Neural cell (in vitro differentiated cells): ENCODE results near the gene GPRIN3. TPM values are rescaled to one million over a fixed set of nuclear protein-coding genes. Genes with fewer than 3 reads are reported as not detected.

Experiments used
- H2AFZ ChIP-seq: fragments of 200-600, 300-800 bp; sonication (generic), shearing (Covaris generic); 2 replicates; pipeline ENCODE4 v1.6.0; 2014; ENCODE audit warnings: low read depth, mild to moderate bottlenecking, antibody characterized with exemption, low read length, moderate library complexity
- H3F3A ChIP-seq: fragments of 200-600 bp; shearing (Covaris generic); 2 replicates; pipeline ENCODE4 v1.6.1; 2016; ENCODE audit warnings: mild to moderate bottlenecking, moderate library complexity, mixed read lengths, antibody characterized with exemption, low read length; ENCODE audit not compliant: insufficient read depth, poor library complexity, severe bottlenecking
- H3K27ac ChIP-seq: fragments of 200-600, 300-800 bp; sonication (generic), shearing (Covaris generic); 2 replicates; pipeline ENCODE4 v1.5.1; 2014; ENCODE audit warnings: mild to moderate bottlenecking, low read length, moderate library complexity
- H3K27me3 ChIP-seq: fragments of 300-800, 200-600 bp; sonication (generic), shearing (Covaris generic); 2 replicates; pipeline ENCODE4 v1.6.0; 2014; ENCODE audit warnings: mild to moderate bottlenecking, low read depth, low read length, moderate library complexity; ENCODE audit not compliant: insufficient read depth
- H3K36me3 ChIP-seq: fragments of 300-800, 200-600 bp; sonication (generic), shearing (Covaris generic); 2 replicates; pipeline ENCODE4 v1.5.1; 2014; ENCODE audit warnings: mild to moderate bottlenecking, antibody characterized with exemption, low read length, moderate library complexity; ENCODE audit not compliant: insufficient read depth
- H3K4me2 ChIP-seq: fragments of 300-800, 200-600 bp; sonication (generic), shearing (Covaris generic); 2 replicates; pipeline ENCODE4 v1.6.0; 2014; ENCODE audit warnings: mild to moderate bottlenecking, low read length
- H3K4me3 ChIP-seq: fragments of 300-800, 200-600 bp; sonication (generic), shearing (Covaris generic); 2 replicates; pipeline ENCODE4 v1.5.1; 2014; ENCODE audit warnings: mild to moderate bottlenecking, low read length, moderate library complexity
- H3K79me2 ChIP-seq: fragments of 200-600 bp; shearing (Covaris generic); replicated peaks from 2 replicates; pipeline ENCODE4 v1.6.0; 2014; ENCODE audit warnings: mild to moderate bottlenecking, low read length, moderate library complexity; ENCODE audit not compliant: insufficient read depth
- H3K9ac ChIP-seq: fragments of 300-800, 200-600 bp; sonication (generic), shearing (Covaris generic); 2 replicates; pipeline ENCODE4 v1.6.1; 2016; ENCODE audit warnings: mild to moderate bottlenecking, low read length, mixed read lengths
- H3K9me2 ChIP-seq: fragments of 200-600 bp; shearing (Covaris generic); 2 replicates; pipeline ENCODE4 v1.6.1; 2016; ENCODE audit warnings: mild to moderate bottlenecking, low read length, mixed read lengths; ENCODE audit not compliant: insufficient read depth
- H3K9me3 ChIP-seq: fragments of 200-600, 300-800 bp; sonication (generic), shearing (Covaris generic); 2 replicates; pipeline ENCODE4 v1.6.1; 2016; ENCODE audit warnings: mild to moderate bottlenecking, mixed run types, low read length, moderate library complexity, mixed read lengths
- H4K20me1 ChIP-seq: fragments of 200-600 bp; shearing (Covaris generic); 2 replicates; pipeline ENCODE4 v1.6.1; 2016; ENCODE audit warnings: mild to moderate bottlenecking, mixed run types; ENCODE audit not compliant: insufficient read depth
- CTCF ChIP-seq: fragments of 450-650 bp; IDR thresholded peaks from 2 replicates; pipeline ENCODE4 v1.5.1; 2014; ENCODE audit warnings: antibody characterized with exemption, mild to moderate bottlenecking, moderate library complexity; ENCODE audit not compliant: poor library complexity, severe bottlenecking
- EP300 ChIP-seq: fragments of 450-650 bp; conservative IDR thresholded peaks from 2 replicates; pipeline ENCODE4 v1.6.1; 2014; ENCODE audit warnings: antibody characterized with exemption, mild to moderate bottlenecking, moderate library complexity; ENCODE audit not compliant: poor library complexity, severe bottlenecking
- EZH2 ChIP-seq: fragments of 200-600, 300-800 bp; shearing (Covaris generic), sonication (generic); IDR thresholded peaks from 2 replicates; pipeline ENCODE4 v1.6.1; 2014; ENCODE audit warnings: antibody characterized with exemption, low read length, borderline replicate concordance, mild to moderate bottlenecking; ENCODE audit not compliant: insufficient read depth, poor library complexity, severe bottlenecking
- MXI1 ChIP-seq: fragments of 450-650 bp; conservative IDR thresholded peaks from 2 replicates; pipeline ENCODE4 v1.6.1; 2014; ENCODE audit warnings: antibody characterized with exemption, mild to moderate bottlenecking; ENCODE audit not compliant: poor library complexity, severe bottlenecking
- POLR2AphosphoS5 ChIP-seq: IDR thresholded peaks from 2 replicates; pipeline ENCODE4 v1.6.1; 2012
- RAD21 ChIP-seq: fragments of 450-650 bp; conservative IDR thresholded peaks from 2 replicates; pipeline ENCODE4 v1.6.1; 2014; ENCODE audit warnings: antibody characterized with exemption, mild to moderate bottlenecking, moderate library complexity
- SMC3 ChIP-seq: fragments of 450-650 bp; conservative IDR thresholded peaks from 2 replicates; pipeline ENCODE4 v1.6.1; 2014; ENCODE audit warnings: antibody characterized with exemption, mild to moderate bottlenecking, moderate library complexity; ENCODE audit not compliant: poor library complexity
- TAF1 ChIP-seq: IDR thresholded peaks from 2 replicates; pipeline ENCODE4 v1.6.1; 2012; ENCODE audit warnings: low read depth
- polyA plus RNA-seq: library from polyadenylated mRNA; depleted of rRNA; stranded (reverse); fragments of >200 nt; gene quantifications from 2 replicates; pipeline ENCODE4 v1.2.3, GENCODE V29; 2014
- TF ChIP-seq, protein P1 (sequence below): IDR thresholded peaks from 2 replicates; pipeline ENCODE4 v1.6.1; 2012; ENCODE audit warnings: borderline replicate concordance

The GPRIN3 gene
- polyA plus RNA-seq, 1 donor from 2014 or later: 7.0 TPM

DNA sequence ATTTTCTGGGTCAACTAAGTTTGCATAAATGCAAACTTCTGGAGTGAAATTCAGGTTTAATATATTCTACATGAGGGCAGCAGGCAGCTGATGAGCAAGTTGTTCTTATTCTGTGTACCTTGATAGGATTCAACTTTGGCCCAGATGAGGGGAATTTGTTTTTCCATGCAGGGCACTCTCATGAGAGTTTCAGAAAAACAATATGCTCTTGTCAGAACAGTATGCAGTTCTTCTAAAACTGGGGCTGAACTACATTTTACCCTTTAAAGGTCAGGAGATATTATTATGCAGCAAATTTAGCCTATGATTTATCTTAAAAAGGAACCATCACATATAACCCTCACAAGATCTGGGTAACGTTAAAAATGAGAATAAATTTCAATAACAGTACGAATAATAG is 19.2 kb downstream of the GPRIN3 start:
- TF ChIP-seq TAF1 (no peak), CTCF (no peak), EZH2 (no peak), MXI1 (no peak)
- TF ChIP-seq, protein P1, sequence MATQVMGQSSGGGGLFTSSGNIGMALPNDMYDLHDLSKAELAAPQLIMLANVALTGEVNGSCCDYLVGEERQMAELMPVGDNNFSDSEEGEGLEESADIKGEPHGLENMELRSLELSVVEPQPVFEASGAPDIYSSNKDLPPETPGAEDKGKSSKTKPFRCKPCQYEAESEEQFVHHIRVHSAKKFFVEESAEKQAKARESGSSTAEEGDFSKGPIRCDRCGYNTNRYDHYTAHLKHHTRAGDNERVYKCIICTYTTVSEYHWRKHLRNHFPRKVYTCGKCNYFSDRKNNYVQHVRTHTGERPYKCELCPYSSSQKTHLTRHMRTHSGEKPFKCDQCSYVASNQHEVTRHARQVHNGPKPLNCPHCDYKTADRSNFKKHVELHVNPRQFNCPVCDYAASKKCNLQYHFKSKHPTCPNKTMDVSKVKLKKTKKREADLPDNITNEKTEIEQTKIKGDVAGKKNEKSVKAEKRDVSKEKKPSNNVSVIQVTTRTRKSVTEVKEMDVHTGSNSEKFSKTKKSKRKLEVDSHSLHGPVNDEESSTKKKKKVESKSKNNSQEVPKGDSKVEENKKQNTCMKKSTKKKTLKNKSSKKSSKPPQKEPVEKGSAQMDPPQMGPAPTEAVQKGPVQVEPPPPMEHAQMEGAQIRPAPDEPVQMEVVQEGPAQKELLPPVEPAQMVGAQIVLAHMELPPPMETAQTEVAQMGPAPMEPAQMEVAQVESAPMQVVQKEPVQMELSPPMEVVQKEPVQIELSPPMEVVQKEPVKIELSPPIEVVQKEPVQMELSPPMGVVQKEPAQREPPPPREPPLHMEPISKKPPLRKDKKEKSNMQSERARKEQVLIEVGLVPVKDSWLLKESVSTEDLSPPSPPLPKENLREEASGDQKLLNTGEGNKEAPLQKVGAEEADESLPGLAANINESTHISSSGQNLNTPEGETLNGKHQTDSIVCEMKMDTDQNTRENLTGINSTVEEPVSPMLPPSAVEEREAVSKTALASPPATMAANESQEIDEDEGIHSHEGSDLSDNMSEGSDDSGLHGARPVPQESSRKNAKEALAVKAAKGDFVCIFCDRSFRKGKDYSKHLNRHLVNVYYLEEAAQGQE: no peak
- Histone ChIP-seq H3K9me3 (peaks cover 5% of the 10 kb centered on the region), H2AFZ (no peak overlapping the region), H3K27me3 (no peaks in the 10 kb centered on the region), H3F3A (no peaks in the 10 kb centered on the region), H3K36me3 (no peaks in the 10 kb centered on the region), H3K9me2 (no peaks in the 10 kb centered on the region), H3K4me3 (no peak overlapping the region), H3K4me2 (no peak overlapping the region), H3K9ac (no peak overlapping the region), H3K79me2 (no peaks in the 10 kb centered on the region), H3K27ac (no peak overlapping the region), H4K20me1 (no peaks in the 10 kb centered on the region)

DNA sequence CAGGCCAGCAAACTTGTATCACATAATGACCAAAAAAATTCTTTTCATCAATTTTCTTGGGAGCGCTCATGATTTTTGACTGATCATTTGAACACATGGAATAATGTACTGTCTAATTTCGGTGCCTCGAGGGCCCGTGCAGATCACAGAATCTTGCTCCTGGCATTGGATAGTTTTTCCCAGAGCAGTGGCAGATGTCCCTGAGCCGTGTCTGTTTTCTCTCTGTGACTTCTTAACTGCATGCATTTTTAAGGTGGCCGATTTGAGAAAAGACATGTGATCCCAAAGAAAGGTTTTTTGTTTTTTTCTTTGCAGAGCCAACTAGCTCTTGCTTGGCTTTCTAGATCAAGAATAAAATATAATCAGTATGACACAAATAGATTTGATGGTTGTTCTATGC is 19.7 kb downstream of the GPRIN3 start:
- H4K20me1 ChIP-seq: no peaks in the 10 kb centered on the region
- no peak overlapping the region for H3K27ac ChIP-seq
- H3K9me3 ChIP-seq: peaks cover 5% of the 10 kb centered on the region
- no peak overlapping the region for H3K4me2 ChIP-seq
- no peaks in the 10 kb centered on the region for H3K36me3 ChIP-seq
- H3K79me2 ChIP-seq: no peaks in the 10 kb centered on the region
- no peaks in the 10 kb centered on the region for H3F3A ChIP-seq
- H3K9ac ChIP-seq: no peak overlapping the region
- no peak overlapping the region for H3K4me3 ChIP-seq
- H2AFZ ChIP-seq: no peak overlapping the region
- no peak for TF ChIP-seq TAF1
- TF ChIP-seq MXI1: no peak
- TF ChIP-seq, protein P1: no peak
- TF ChIP-seq RAD21: no peak
- no peak for TF ChIP-seq EP300
- TF ChIP-seq CTCF: no peak
- no peak for TF ChIP-seq SMC3
- TF ChIP-seq POLR2AphosphoS5: no peak
- TF ChIP-seq EZH2: no peak
- H3K9me2 ChIP-seq: no peaks in the 10 kb centered on the region
- H3K27me3 ChIP-seq: no peaks in the 10 kb centered on the region
